ENCODE data around the gene H3-3A.

The H3-3A gene

GRCh38 chr1:226118357-226118756 lies 55.8 kb downstream of the H3-3A start:
- intact Hi-C loops (cut with micrococcal nuclease): no loop called here
- no peaks in the 10 kb centered on the region for H3K9me3 Mint-ChIP-seq
- no peak overlapping the region for H3K4me3 Mint-ChIP-seq
- H3K4me1 Mint-ChIP-seq (ENCODE audit: low read depth): peaks cover 21% of the 10 kb centered on the region
- peaks cover 36% of the 10 kb centered on the region for H3K27me3 Mint-ChIP-seq
- H3K27ac Mint-ChIP-seq: no peak overlapping the region
- no peaks in the 10 kb centered on the region for H3K36me3 Mint-ChIP-seq (ENCODE audit: low read depth)

GRCh38 chr1:226119169-226119568 lies 56.7 kb downstream of the H3-3A start:
- no peaks in the 10 kb centered on the region for H3K9me3 Mint-ChIP-seq
- H3K4me3 Mint-ChIP-seq: no peak overlapping the region
- no peak overlapping the region for H3K27ac Mint-ChIP-seq
- intact Hi-C loops (cut with micrococcal nuclease): no loop called here
- peaks cover 22% of the 10 kb centered on the region for H3K4me1 Mint-ChIP-seq (ENCODE audit: low read depth)
- H3K36me3 Mint-ChIP-seq (ENCODE audit: low read depth): no peaks in the 10 kb centered on the region
- peaks cover 44% of the 10 kb centered on the region for H3K27me3 Mint-ChIP-seq

- intact Hi-C loops (cut with micrococcal nuclease): loop anchor here (5.0 kb wide), 1 partner anchor 123 kb away; the partner anchor contains the start of gene SDE2
- Mint-ChIP-seq H3K9me3 (no peaks in the 10 kb centered on the region), H3K4me1 (ENCODE audit: low read depth) (peaks cover 27% of the 10 kb centered on the region), H3K27ac (no peak overlapping the region), H3K36me3 (ENCODE audit: low read depth) (no peaks in the 10 kb centered on the region), H3K4me3 (no peak overlapping the region), H3K27me3 (peaks cover 51% of the 10 kb centered on the region)
Measured at GRCh38 chr1:226120398-226120797, 57.9 kb downstream of the H3-3A start.

- no peaks in the 10 kb centered on the region for H3K36me3 Mint-ChIP-seq (ENCODE audit: low read depth)
- H3K27ac Mint-ChIP-seq: no peak overlapping the region
- peaks cover 50% of the 10 kb centered on the region for H3K27me3 Mint-ChIP-seq
- intact Hi-C loops (cut with micrococcal nuclease): loop anchor here (1.0 to 5.0 kb wide), 3 partner anchors 12 to 124 kb away; partner anchors contain the start of gene SDE2
- no peaks in the 10 kb centered on the region for H3K9me3 Mint-ChIP-seq
- H3K4me3 Mint-ChIP-seq: peak overlapping the region; percentile 67
- peaks cover 27% of the 10 kb centered on the region for H3K4me1 Mint-ChIP-seq (ENCODE audit: low read depth)
Measured at GRCh38 chr1:226121049-226121586, 58.6 kb downstream of the H3-3A start.
